Globus pallidus (tissue), 1 donor: ENCODE results near the gene CNPY4.
A peak's percentile ranks its signal among the peaks of the same experiment; 100 is the strongest.
"Not testable (repeated sequence)": the region's sequence is repeated elsewhere in the genome, so short reads cannot be mapped to it uniquely, and the experiment has no call there.

ENCODE experiments used
- DNase-seq: peaks from one replicate; pipeline ENCODE4 v3.0.0-alpha.2; 2015; ENCODE audit warnings: low spot score

Gene CNPY4

DNA sequence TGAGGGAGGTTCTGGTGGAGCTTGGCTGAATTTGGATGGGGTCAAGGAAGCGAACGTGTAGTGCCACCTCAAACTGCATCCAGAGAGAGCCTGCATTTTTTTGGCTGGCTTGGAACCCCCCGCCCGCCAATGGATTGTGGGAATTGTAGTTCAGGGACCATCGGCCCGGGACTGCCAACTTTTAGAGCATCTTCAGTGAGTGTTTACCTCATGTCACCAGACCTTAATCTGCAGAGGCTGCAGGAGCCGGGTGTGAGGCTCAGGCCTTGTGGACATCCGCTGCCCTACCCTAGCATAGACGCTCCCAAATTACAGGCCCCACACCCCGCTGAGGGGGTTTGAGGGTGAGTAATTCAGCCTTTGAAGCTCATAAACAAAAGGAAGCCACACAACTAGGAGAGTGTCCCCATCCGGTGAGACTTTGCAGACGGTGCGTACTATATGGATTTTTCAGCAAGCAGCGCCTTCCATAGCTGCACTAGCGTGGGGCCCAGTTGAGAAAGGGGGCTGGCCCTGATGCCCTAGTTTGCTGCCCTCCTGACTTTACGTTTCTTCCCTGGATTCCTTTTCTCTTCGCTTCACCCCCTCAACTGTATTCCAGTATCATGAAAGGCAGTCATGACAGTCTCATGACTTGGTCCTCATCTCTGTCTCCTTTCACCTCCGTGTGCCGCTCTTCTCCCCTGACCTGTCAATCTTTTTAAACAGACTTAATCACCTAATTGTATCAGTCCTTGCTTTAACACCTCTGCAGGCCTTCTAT is 717 bp downstream of the CNPY4 start:
- DNase-seq = peak; percentile 82

- DNase-seq = no peak
These were observed 1.3 kb downstream of the CNPY4 start for GRCh38 chr7:100120733-100121036.

- DNase-seq = no peak
These were observed 2.6 kb downstream of the CNPY4 start for GRCh38 chr7:100122067-100122466.

DNA sequence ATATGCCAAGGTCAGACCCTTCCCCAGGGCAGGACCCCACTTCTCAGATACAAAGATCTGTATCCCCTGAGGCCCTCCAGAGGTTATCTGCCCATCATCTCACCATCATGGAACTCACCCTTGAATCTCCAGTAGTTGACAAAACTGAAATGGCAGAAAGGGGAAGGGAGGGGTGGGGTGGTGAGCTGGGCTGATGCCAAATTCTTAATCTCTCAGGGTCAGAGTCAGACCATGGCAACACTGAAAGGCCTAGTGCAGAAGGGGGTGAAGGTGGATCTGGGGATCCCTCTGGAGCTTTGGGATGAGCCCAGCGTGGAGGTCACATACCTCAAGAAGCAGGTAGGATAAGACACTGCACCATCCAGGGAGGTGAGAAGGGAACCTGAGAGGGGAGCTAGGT is 3.1 kb downstream of the CNPY4 start:
- DNase-seq = no peak

GRCh38 chr7:100124301-100125230 is 5.1 kb downstream of the CNPY4 start:
- no peak for DNase-seq

- no peak for DNase-seq
These were observed 7.0 kb downstream of the CNPY4 start for GRCh38 chr7:100126239-100126930.

DNA sequence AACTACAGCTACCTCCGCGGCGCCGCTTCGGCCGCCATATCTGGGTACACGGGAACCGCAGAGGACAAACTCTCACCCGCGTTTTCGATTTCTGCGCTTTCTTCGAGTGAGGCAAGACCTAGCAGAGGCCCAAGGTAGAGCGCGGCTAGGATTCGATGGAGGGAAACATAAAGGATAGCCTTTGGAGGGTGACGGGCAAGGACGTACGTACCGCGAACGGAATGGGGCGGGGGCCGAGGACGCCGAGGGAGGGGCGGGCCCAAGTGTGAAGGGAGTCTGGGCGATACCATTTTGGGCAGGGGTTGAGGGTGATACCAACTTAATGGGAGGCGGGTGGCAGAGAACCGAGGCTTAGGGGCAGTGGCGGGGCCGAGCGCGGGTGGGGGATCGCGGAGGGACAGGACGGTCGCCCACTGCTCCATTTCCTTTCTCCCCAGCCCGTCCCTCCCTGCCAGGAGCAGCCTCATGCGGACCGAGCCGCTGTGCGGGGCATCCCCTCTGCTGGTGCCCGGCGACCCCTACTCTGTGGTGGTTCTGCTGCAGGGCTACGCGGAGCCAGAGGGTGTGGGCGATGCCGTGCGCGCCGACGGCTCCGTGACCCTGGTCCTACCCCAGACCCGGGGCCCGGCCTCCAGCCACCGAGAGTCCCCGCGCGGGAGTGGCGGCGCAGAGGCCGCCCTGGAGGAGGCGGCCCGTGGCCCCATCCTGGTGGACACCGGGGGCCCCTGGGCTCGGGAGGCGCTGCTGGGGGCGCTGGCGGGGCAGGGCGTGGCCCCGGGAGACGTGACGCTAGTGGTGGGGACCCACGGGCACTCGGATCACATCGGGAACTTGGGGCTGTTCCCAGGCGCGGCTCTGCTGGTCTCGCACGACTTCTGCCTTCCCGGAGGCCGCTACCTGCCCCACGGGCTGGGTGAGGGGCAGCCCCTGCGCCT is 7.8 kb downstream of the CNPY4 start, which contains the start of gene MBLAC1:
MBLAC1 (plus strand) TSS at position 37 of the 935 bp plus-strand sequence; CDS start at position 466, 429 bp downstream.
- DNase-seq = peak; percentile 90

DNA sequence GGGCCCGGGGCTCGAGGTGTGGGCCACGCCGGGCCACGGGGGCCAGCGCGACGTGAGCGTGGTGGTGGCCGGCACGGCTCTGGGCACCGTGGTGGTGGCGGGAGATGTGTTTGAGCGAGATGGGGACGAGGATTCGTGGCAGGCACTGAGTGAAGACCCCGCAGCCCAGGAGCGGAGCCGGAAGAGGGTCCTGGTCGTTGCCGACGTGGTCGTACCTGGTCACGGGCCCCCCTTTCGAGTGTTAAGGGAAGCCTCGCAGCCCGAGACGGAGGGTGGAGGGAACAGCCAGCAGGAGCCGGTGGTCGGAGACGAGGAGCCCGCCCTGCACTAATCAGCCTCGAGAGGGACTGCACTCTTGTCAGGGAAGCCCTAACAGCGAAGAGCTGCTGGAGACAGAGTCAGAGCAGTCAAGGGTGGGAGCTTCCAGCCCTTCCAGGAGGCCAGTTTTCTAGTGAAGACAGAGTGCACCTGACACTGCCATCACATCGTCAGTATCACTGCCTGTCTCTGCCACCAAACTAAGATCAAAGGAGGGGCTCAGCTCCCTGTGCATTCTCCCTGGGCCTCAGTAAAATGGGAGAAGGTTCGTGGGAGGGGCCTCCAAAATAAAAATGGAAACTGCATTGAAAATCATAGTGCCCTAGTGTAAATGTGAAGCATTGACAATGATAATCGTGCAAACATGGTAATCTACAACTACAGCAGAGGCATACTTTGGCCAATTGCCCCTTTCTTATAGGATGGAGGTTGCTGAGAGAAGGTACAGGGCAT is 8.6 kb downstream of the CNPY4 start:
- DNase-seq = no peak

DNA sequence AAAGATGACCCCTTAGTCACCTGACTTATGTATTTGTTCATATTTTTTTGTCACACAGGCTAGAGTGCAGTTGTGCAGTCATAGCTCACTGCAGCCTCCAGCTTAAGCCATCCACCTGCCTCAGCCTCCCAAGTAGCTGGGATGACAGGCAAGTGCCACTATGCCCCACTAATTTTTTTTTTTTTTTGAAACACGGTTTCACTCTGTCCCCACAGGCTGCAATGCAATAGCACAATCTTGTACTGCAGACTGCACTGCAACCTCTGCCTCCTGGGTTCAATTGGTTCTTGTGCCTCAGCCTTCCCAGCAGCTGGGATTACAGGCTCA is 9.2 kb downstream of the CNPY4 start:
- DNase-seq = no peak

DNA sequence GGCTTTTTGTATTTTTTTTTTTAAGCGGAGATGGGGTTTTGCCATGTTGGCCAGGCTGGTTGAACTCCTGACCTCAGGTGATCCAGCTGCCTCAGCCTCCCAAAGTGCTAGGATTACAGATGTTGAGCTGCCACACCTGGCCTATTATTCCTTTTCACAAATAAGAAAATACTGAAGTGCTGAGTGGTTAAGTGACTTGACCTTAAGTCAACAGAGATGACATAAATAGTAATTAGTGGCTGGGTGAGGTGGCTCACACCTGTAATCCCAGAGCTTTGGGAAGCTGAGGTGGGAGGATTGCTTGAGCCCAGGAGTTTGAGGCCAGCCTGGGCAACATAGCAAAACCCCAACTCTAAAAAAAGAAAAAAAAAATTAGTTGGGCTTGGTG is 10.8 kb downstream of the CNPY4 start:
- DNase-seq = not testable (repeated sequence)

GRCh38 chr7:100130608-100131453 is 11.4 kb downstream of the CNPY4 start:
- no peak for DNase-seq

GRCh38 chr7:100132126-100132525 is 12.7 kb downstream of the CNPY4 start:
- no peak for DNase-seq

- peak; percentile 51 for DNase-seq
These were observed 13.3 kb downstream of the CNPY4 start for GRCh38 chr7:100132697-100133151.

GRCh38 chr7:100137851-100138760 is 18.7 kb downstream of the CNPY4 start:
- no peak for DNase-seq

- no peak for DNase-seq
These were observed 22.1 kb downstream of the CNPY4 start for GRCh38 chr7:100141555-100141949.

DNA sequence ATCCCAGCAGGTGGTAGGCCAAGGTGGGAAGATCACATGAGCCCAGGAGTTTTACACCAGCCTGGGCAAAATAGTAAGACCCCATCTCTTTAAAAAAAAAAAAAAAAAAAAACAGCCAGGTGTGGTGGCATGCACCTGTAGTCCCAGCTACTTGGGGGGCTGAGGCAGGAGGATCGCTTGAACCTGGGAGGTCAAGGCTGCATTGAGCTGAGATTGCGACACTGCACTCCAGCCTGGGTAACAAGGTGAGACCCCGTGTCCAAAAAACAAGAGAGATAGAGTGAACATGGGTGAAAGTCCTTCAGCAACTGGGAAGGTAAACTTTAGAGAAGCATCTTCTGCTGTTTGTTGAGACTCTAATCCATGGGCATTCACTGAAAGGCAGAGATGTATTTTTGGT is 23.0 kb downstream of the CNPY4 start:
- no peak for DNase-seq

DNA sequence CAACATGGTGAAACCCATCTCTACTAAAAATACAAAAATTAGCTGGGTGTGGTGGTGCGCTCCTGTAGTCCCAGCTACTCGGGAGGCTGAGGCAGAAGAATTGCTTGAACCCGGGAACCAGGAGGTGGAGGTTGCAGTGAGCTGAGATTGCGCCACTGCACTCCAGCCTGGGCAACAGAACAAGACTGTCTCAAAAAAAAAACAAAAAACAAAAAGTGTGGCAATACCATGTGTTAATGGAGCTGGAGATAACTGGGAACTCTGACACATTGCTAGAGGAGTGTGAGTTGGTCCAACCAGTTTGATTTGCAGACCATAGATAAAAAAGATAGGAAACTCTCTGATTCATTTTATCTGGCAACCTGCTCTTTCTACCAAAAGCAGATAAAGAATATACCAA is 26.9 kb downstream of the CNPY4 start:
- not testable (repeated sequence) for DNase-seq

DNA sequence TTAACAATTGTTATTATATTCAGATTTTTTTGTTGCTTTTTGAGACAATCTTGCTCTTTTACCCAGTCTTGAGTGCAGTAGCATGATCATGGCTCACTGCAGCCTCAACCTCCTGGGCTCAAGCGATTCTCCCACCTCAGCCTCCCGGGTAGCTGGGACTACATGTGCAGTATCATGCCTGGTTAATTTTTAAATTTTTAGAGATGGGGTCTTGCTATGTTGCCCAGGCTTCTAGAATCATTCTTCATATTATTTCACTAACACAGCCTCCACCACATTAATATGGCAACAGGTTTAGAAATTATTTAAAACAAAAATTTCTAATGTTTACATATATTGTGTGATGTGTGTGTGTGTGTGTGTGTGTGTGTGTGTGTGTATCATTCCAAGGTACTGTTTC is 27.8 kb downstream of the CNPY4 start:
- no peak for DNase-seq

GRCh38 chr7:100148225-100148558 is 28.8 kb downstream of the CNPY4 start:
- no peak for DNase-seq
